ENCODE data around the gene HIVEP3. TPM values are rescaled to one million over a fixed set of nuclear protein-coding genes. Genes with fewer than 3 reads are reported as not detected.

Gene HIVEP3
- total RNA-seq, 1 donor from 2014 or later, result 11.0 TPM

DNA sequence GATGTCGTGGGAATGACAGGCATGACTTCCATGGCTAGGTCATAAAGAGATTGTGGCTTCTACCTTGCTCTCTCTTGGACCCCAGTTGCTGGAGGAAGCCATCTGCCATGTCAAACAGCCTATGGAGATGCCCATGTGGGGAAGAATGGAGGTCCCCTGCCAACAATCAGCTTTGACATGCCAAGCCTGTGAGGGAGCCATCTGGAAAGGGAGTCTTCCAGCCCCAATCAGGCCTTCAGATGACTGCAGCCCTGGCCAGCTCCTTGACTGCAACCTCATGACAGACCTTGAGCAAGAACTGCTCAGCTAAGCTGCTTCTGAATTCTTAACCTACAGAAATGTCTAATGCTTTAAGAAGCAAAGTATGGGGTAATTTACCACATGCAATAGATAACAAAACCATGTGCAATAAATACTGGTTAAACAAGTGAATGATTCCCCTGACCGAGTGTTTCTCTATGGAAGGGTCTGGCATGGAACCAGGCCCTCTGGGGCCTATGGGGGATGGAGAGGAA, 187.1 kb downstream of the HIVEP3 start:
- intact Hi-C loops (cut with DNase I), result no loop called here
- no peak for ATAC-seq
- no peak for DNase-seq (ENCODE audit: low spot score)

DNA sequence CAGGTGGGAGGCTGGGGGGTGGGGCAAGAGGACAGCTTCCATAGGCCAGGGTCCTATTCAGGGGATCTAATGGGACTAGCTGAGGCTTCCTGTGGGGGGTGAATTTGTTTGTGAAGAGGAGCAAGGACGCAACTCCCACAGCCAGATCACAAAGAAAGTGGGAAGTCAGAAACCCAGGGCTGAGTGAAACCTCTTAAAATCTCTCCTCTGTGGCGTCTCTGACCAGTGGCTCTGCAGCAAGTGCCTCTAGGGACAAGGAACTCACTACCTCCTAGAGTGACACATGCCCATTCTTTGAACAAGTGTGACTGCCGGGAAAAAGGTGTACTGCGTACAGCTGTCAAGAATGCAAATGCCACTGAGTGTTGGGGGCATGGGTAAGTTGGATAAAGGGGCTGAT, 187.9 kb downstream of the HIVEP3 start:
- intact Hi-C loops (cut with DNase I), result no loop called here
- DNase-seq (ENCODE audit: low spot score), result no peak
- no peak for ATAC-seq

- intact Hi-C loops (cut with DNase I), result no loop called here
- ATAC-seq, result peak; percentile 53
- no peak for DNase-seq (ENCODE audit: low spot score)
These were observed 190.1 kb downstream of the HIVEP3 start for GRCh38 chr1:41728403-41729202.

GRCh38 chr1:41727749-41728115, 191.0 kb downstream of the HIVEP3 start:
- intact Hi-C loops (cut with DNase I), result no loop called here
- DNase-seq (ENCODE audit: low spot score) (no peak), ATAC-seq (no peak)

- ATAC-seq (peak; percentile 81), DNase-seq (ENCODE audit: low spot score) (peak; percentile 80)
- intact Hi-C loops (cut with DNase I), result no loop called here
These were observed 191.6 kb downstream of the HIVEP3 start for GRCh38 chr1:41726899-41727748.

DNA sequence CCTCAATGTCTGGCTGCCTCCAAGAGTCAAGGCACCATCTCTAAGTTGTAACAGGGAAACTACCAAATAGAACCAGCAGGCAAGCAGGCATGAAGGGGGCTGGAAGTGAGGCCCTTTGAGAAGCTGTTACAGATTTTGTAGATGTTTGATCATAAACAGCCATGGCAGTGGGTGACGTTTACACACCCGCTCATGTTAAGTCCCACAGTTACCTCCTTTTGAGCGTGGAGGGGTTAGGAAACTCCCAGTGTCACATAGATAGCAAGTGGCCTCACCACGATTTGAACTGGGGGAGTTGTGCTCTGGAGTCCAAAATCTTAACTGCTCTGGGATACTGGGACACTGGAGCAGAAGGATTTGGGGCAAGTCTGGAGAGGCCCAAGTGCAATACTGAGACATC, 192.4 kb downstream of the HIVEP3 start:
- ATAC-seq (no peak), DNase-seq (ENCODE audit: low spot score) (no peak)
- intact Hi-C loops (cut with DNase I), result no loop called here

GRCh38 chr1:41724926-41725325, 193.8 kb downstream of the HIVEP3 start:
- intact Hi-C loops (cut with DNase I), result no loop called here
- ATAC-seq, result no peak
- DNase-seq (ENCODE audit: low spot score), result no peak

GRCh38 chr1:41724248-41724647, 194.5 kb downstream of the HIVEP3 start:
- DNase-seq (ENCODE audit: low spot score) (no peak), ATAC-seq (no peak)
- intact Hi-C loops (cut with DNase I), result no loop called here

DNA sequence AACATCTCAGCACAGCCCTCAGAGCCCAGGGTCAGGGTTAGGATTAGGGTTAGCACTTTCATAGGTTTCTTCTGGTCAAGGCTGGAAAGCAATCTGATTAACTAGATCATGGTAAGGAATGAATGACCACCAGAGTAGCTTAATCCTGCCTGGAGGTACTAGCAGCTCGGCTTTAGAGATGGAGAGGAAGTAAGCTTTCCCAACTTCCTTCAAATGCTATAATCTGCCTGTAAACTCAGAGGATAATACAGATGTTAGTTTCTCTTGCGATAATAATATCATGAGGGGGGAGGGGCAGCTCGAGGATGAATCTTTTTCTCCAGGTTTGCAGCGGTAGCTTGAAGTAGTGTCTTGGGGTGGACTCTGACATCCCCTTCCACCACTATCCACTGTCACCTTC, 194.9 kb downstream of the HIVEP3 start:
- ATAC-seq, result no peak
- no peak for DNase-seq (ENCODE audit: low spot score)
- intact Hi-C loops (cut with DNase I), result no loop called here

GRCh38 chr1:41722184-41722583, 196.5 kb downstream of the HIVEP3 start:
- no peak for ATAC-seq
- intact Hi-C loops (cut with DNase I), result no loop called here
- no peak for DNase-seq (ENCODE audit: low spot score)

GRCh38 chr1:41720861-41721410, 197.8 kb downstream of the HIVEP3 start:
- DNase-seq (ENCODE audit: low spot score) (no peak), ATAC-seq (no peak)
- intact Hi-C loops (cut with DNase I), result no loop called here

DNA sequence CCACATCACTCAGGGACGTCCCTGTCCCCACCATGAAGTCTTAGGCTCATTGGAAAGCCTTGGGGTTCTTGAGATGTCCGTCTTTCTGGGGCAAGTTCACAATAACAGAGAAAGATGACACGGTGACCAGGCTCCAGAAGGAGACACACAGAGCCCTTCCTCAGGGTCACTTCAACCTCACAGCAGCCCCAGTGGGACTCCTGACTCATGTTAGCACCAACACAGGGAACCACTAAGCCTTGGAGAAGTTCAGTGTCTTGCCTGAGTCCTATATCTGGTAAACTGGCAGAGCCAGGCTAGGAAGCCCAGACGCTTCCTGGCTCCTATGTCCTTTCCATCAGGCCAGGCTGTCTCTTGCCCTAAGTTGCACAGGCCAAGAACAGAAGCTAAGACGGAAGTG, 199.1 kb downstream of the HIVEP3 start:
- no peak for DNase-seq (ENCODE audit: low spot score)
- no peak for ATAC-seq
- intact Hi-C loops (cut with DNase I), result no loop called here

DNA sequence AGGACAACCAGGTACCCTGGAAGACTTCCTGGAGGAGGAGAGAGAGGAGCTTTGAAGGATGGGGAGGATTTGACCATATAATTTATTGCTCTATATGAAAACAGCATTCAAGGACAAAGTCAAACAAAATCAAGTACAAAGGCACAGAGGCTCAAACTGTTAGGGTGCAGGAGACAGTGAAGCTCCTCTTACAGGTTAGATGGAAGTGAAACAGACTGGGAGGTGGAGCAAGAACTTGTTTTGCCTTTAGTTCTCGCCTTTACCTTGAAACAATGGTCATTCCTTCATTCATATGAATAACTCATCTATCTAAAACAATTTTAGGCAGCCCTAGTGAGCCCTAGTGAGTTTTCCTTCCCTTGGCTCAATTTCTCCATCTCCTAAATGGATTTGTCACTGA, 199.6 kb downstream of the HIVEP3 start:
- intact Hi-C loops (cut with DNase I), result no loop called here
- ATAC-seq (no peak), DNase-seq (ENCODE audit: low spot score) (no peak)

DNA sequence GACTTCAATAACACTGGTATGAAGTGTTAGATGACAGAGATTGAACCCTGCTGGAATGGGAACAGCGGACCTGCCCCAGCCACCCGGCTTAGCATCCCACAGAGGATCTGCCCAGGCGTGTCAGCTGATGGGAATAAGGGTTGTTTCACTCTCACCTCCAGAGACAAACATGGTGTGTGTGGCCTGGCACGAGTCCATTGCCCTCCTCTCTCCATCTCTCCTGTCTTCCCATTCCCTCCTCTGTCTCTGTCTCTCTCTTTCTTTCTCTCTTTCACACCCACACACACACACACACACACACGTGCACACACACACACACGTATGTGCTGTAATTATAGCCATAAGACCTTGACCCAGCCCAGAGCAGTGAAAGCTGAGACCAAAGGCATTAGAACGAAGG, 200.2 kb downstream of the HIVEP3 start:
- ATAC-seq, result no peak
- intact Hi-C loops (cut with DNase I), result no loop called here
- no peak for DNase-seq (ENCODE audit: low spot score)

DNA sequence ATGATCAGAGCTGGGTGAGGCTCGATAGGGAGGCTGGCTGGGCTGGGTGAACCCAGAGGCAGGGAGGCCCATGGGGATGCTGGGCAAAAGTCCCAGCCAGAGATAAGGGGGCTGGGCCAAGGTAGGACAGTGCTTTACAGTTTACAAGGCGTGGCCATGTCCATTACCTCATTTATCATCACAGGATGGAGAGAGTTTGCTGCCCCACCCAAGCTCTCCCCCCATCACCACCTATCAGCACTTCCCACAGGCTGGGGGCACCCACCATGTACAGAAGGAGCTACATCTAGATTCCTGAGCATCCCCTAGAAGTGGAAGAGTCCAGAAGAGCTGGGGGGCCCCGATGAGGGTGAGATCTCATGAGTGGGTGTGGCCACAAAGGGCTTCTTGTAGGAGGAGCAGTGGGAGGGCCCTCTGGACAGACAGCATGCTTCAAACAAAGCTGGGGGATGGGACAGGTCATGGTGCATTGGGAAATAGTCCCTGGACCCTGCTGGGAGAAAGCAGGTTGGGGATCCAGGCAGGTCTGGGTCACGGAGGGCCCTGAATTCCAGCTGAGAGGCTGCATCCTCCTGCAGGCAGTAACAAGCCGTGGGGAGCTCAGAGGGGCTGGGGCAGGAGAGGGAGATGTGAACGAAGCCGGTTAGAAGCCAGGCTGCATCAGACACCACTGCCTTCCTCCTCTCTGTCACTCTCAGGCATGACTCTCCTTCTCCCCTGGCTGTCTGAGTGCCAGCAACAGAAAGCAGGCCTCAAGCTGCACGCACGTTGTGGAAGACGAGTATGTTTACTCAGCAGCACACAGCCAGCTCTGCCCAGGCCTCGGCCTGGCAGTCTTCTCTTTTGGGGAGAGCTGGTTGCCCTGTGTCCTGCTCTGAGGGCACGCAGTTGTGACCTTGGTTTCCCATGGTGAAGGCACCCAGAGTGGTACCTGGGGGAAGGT, 202.3 kb downstream of the HIVEP3 start:
- no peak for DNase-seq (ENCODE audit: low spot score)
- no peak for ATAC-seq
- intact Hi-C loops (cut with DNase I), result no loop called here

DNA sequence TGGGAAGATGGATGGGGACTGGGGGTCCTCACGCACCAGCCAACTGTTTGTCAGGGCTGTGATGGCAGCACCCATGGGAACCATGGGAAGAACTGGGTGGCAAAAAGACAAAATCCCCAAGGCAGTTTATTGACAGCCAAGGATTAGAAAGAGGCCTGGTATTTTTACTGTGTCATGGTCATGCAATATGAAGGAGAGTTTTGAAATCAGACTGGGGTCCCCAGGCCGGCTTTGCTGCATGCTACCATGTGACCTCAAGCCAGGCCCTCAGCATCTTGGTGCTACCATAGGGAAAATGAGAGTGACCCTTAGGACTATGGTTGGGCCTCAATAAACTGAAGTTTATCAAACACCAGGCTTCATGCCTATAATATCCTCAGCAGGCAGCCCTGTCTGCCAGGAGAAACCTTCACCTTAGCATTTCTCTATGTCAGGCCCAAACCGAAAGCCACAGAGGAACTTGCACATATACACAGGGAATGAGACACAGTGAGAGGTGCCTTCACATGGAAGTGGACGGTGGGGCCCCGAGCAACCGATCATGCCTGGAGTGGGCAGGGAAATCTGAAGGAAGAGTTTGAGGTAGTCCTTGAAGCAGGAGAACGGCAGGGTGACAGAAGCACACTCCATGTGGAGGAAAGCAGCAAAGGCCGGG, 203.2 kb downstream of the HIVEP3 start:
- DNase-seq (ENCODE audit: low spot score), result no peak
- no peak for ATAC-seq
- intact Hi-C loops (cut with DNase I), result no loop called here

- no peak for ATAC-seq
- intact Hi-C loops (cut with DNase I), result no loop called here
- DNase-seq (ENCODE audit: low spot score), result no peak
These were observed 203.9 kb downstream of the HIVEP3 start for GRCh38 chr1:41714638-41715389.

Measured in sciatic nerve (tissue), 2 donors.